ENCODE results near the gene UGT1A8. TPM values are rescaled to one million over a fixed set of nuclear protein-coding genes. Genes with fewer than 3 reads are reported as not detected.
"Not testable (repeated sequence)": the region's sequence is repeated elsewhere in the genome, so short reads cannot be mapped to it uniquely, and the experiment has no call there.

The UGT1A8 gene
- total and polyA plus RNA-seq, 2 donors (not counting 3 experiments of a cell fraction or from before 2014, with no cell fraction given): not detected

- no peaks in the 10 kb centered on the region for H3K36me3 ChIP-seq (ENCODE audit: control insufficient read depth in 2 of 2, extremely low read depth in 1 of 2, insufficient read depth in 2 of 2, low read length in 2 of 2)
- no peak for TF ChIP-seq MYC (IDR thresholded peaks at IDR 0.05; ENCODE audit: low read depth, low read length)
- H3K27ac ChIP-seq (ENCODE audit: insufficient read depth, low read depth, low read length): peak overlapping the region; percentile 95
- no peaks in the 10 kb centered on the region for H3K27me3 ChIP-seq (ENCODE audit: control insufficient read depth in 2 of 2, insufficient read depth in 2 of 2, low read length in 2 of 2)
- no peaks in the 10 kb centered on the region for H3K9me3 ChIP-seq (replicated peaks; ENCODE audit: control insufficient read depth, insufficient read depth, low read length)
- H3K9me1 ChIP-seq (replicated peaks; ENCODE audit: control insufficient read depth, extremely low read depth, insufficient read depth, low read length): no peaks in the 10 kb centered on the region
- H3K79me2 ChIP-seq (ENCODE audit: control insufficient read depth, insufficient read depth, low read length): no peaks in the 10 kb centered on the region
- ChIA-PET POLR2A (interaction anchor here (0.8 kb wide), 1 partner anchor 213 kb away, joined by 3 read pairs; no protein-coding TSS in a partner anchor), CTCF (interaction anchor here (1.0 to 3.5 kb wide), 3 partner anchors 12 to 252 kb away, joined by 3 to 14 read pairs (median 5); partner anchors contain the start of gene UGT1A5)
- H3K4me1 ChIP-seq (ENCODE audit: control insufficient read depth, extremely low read depth, insufficient read depth, low read length): peaks cover 4% of the 10 kb centered on the region
- intact Hi-C loops (cut with micrococcal nuclease) (loop anchor here (1.0 kb wide), 1 partner anchor 10 kb away; no protein-coding TSS in a partner anchor), dilution Hi-C loops (cut with MboI; ENCODE audit: extremely low pct_ligation_motif_present, low sequenced_read_pairs) (no loop called here)
- peak overlapping the region; percentile 62 for H3K9ac ChIP-seq (replicated peaks; ENCODE audit: extremely low read depth, insufficient read depth, low read length)
- no peak overlapping the region for H3K4me3 ChIP-seq (replicated peaks in 1 of 3; ENCODE audit: insufficient read depth in 1 of 3, low read depth in 1 of 3, low read length in 3 of 3)
- H4K20me1 ChIP-seq (replicated peaks; ENCODE audit: control insufficient read depth, extremely low read depth, insufficient read depth, low read length): no peaks in the 10 kb centered on the region
- FAIRE-seq (no peak), DNase-seq (ENCODE audit: low read depth, low spot score) (peak; percentile 24)
- no peak overlapping the region for H3K4me2 ChIP-seq (ENCODE audit: insufficient read depth, low read length)
- no peak overlapping the region for H2AFZ ChIP-seq (ENCODE audit: low read depth, low read length)
- BruUV-seq (replicated peaks): no TSS peak
Observed at GRCh38 chr2:233699424-233700027, 82.1 kb downstream of the UGT1A8 start.

GRCh38 chr2:233700028-233700635 is 82.7 kb downstream of the UGT1A8 start:
- dilution Hi-C loops (cut with MboI; ENCODE audit: extremely low pct_ligation_motif_present, low sequenced_read_pairs) (no loop called here), intact Hi-C loops (cut with micrococcal nuclease) (loop anchor here (1.0 kb wide), 1 partner anchor 11 kb away; no protein-coding TSS in a partner anchor)
- Histone ChIP-seq H3K27ac (ENCODE audit: insufficient read depth, low read depth, low read length) (peak overlapping the region; percentile 95), H3K4me2 (ENCODE audit: insufficient read depth, low read length) (no peak overlapping the region), H3K9me3 (replicated peaks; ENCODE audit: control insufficient read depth, insufficient read depth, low read length) (no peaks in the 10 kb centered on the region), H3K79me2 (ENCODE audit: control insufficient read depth, insufficient read depth, low read length) (no peaks in the 10 kb centered on the region), H4K20me1 (replicated peaks; ENCODE audit: control insufficient read depth, extremely low read depth, insufficient read depth, low read length) (no peaks in the 10 kb centered on the region), H3K9ac (replicated peaks; ENCODE audit: extremely low read depth, insufficient read depth, low read length) (peak overlapping the region; percentile 62), H3K27me3 (ENCODE audit: control insufficient read depth in 2 of 2, insufficient read depth in 2 of 2, low read length in 2 of 2) (no peaks in the 10 kb centered on the region), H3K4me1 (ENCODE audit: control insufficient read depth, extremely low read depth, insufficient read depth, low read length) (peaks cover 4% of the 10 kb centered on the region), H3K4me3 (replicated peaks in 1 of 3; ENCODE audit: insufficient read depth in 1 of 3, low read depth in 1 of 3, low read length in 3 of 3) (no peak overlapping the region), H3K9me1 (replicated peaks; ENCODE audit: control insufficient read depth, extremely low read depth, insufficient read depth, low read length) (no peaks in the 10 kb centered on the region), H2AFZ (ENCODE audit: low read depth, low read length) (peak overlapping the region; percentile 38), H3K36me3 (ENCODE audit: control insufficient read depth in 2 of 2, extremely low read depth in 1 of 2, insufficient read depth in 2 of 2, low read length in 2 of 2) (no peaks in the 10 kb centered on the region)
- POLR2A ChIA-PET: interaction anchor here (0.8 kb wide), 1 partner anchor 213 kb away, joined by 3 read pairs; no protein-coding TSS in a partner anchor
- TF ChIP-seq GATA2 (IDR thresholded peaks at IDR 0.05; ENCODE audit: insufficient read depth, insufficient read length, low read depth, low read length): peak; percentile 13
- TF ChIP-seq, protein P1, sequence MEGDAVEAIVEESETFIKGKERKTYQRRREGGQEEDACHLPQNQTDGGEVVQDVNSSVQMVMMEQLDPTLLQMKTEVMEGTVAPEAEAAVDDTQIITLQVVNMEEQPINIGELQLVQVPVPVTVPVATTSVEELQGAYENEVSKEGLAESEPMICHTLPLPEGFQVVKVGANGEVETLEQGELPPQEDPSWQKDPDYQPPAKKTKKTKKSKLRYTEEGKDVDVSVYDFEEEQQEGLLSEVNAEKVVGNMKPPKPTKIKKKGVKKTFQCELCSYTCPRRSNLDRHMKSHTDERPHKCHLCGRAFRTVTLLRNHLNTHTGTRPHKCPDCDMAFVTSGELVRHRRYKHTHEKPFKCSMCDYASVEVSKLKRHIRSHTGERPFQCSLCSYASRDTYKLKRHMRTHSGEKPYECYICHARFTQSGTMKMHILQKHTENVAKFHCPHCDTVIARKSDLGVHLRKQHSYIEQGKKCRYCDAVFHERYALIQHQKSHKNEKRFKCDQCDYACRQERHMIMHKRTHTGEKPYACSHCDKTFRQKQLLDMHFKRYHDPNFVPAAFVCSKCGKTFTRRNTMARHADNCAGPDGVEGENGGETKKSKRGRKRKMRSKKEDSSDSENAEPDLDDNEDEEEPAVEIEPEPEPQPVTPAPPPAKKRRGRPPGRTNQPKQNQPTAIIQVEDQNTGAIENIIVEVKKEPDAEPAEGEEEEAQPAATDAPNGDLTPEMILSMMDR (IDR thresholded peaks at IDR 0.05; ENCODE audit: extremely low read depth in 1 of 2, insufficient read depth in 1 of 2, low read depth in 1 of 2, low read length in 2 of 2): no peak
- no peak for TF ChIP-seq POLR2A (IDR thresholded peaks at IDR 0.05; ENCODE audit: low read depth, low read length)
- no peak for TF ChIP-seq EZH2 (IDR thresholded peaks at IDR 0.05; ENCODE audit: borderline replicate concordance, low read depth, low read length, severe bottlenecking)
- TF ChIP-seq JUN (IDR thresholded peaks at IDR 0.05; ENCODE audit: borderline replicate concordance, insufficient read depth, insufficient read length, low read depth): peak; percentile 15
- CTCF ChIA-PET: interaction anchor here (1.0 to 3.5 kb wide), 2 partner anchors 12 to 252 kb away, joined by 5 to 14 read pairs; partner anchors contain the start of gene UGT1A5
- DNase-seq (ENCODE audit: low read depth, low spot score) (peak; percentile 94), FAIRE-seq (no peak)
- BruUV-seq (replicated peaks): no TSS peak

- FAIRE-seq; H3K79me2 ChIP-seq (ENCODE audit: control insufficient read depth, insufficient read depth, low read length); H3K9ac ChIP-seq (replicated peaks; ENCODE audit: extremely low read depth, insufficient read depth, low read length); H3K36me3 ChIP-seq (ENCODE audit: control insufficient read depth in 2 of 2, extremely low read depth in 1 of 2, insufficient read depth in 2 of 2, low read length in 2 of 2); H3K4me2 ChIP-seq (ENCODE audit: insufficient read depth, low read length); DNase-seq (ENCODE audit: low read depth, low spot score); H3K4me3 ChIP-seq (replicated peaks in 1 of 3; ENCODE audit: insufficient read depth in 1 of 3, low read depth in 1 of 3, low read length in 3 of 3); H3K9me3 ChIP-seq (replicated peaks; ENCODE audit: control insufficient read depth, insufficient read depth, low read length); H4K20me1 ChIP-seq (replicated peaks; ENCODE audit: control insufficient read depth, extremely low read depth, insufficient read depth, low read length); H3K27me3 ChIP-seq (ENCODE audit: control insufficient read depth in 2 of 2, insufficient read depth in 2 of 2, low read length in 2 of 2); H2AFZ ChIP-seq (ENCODE audit: low read depth, low read length); POLR2A ChIA-PET; dilution Hi-C loops (cut with MboI; ENCODE audit: extremely low pct_ligation_motif_present, low sequenced_read_pairs); BruUV-seq (replicated peaks); H3K4me1 ChIP-seq (ENCODE audit: control insufficient read depth, extremely low read depth, insufficient read depth, low read length); H3K9me1 ChIP-seq (replicated peaks; ENCODE audit: control insufficient read depth, extremely low read depth, insufficient read depth, low read length); H3K27ac ChIP-seq (ENCODE audit: insufficient read depth, low read depth, low read length): not testable (repeated sequence)
- intact Hi-C loops (cut with micrococcal nuclease): loop anchor here (1.0 kb wide), 1 partner anchor 12 kb away; no protein-coding TSS in a partner anchor
- CTCF ChIA-PET: interaction anchor here (1.0 to 3.5 kb wide), 2 partner anchors 11 to 253 kb away, joined by 5 to 14 read pairs; partner anchors contain the start of gene UGT1A5
Observed at GRCh38 chr2:233700842-233701241, 83.4 kb downstream of the UGT1A8 start.

Data from endothelial cell of umbilical vein (primary cell).